ENCODE measurements around the gene RAI1.
A peak's percentile ranks its signal among the peaks of the same experiment; 100 is the strongest.

The RAI1 gene

DNA sequence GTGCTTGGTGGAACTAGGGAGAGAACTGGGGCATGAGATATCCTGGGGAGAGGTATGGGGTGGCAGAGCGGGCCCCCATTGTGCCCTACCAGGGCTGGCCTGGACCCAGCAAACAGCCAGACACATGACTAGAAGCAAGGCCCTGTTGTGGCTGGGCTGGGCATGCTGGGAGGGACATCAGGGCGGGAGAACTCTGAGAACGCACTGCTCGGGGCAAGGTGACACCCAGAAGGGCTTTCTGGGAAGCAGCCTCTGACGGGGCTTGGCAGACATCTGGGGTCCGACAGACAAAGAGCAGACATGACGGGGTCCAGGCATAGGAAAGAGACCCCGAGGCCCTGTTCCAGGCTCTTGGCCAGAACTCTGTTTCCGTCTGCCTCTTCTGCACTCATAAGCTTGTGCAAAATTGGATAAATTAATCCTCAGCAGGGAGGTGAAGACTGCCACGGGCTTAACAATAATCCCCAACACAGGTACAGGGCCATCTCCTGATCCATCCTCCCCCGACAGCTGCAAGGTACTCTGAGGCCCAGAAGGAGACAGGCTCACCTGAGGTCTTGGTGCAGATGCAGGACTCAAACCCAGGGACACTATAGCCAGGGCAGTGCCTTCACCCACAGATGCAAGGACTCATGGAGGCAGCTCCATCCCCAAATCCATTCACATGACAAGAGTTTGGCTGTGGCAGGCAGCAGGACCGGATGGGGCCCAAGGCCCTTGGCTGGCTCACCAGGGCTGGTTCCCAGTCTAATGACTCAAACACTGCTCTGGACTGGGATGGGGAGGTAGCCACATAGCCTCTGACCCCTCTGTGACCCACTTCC, 150.2 kb downstream of the RAI1 start:
- no peak for DNase-seq (ENCODE audit: low spot score)

DNA sequence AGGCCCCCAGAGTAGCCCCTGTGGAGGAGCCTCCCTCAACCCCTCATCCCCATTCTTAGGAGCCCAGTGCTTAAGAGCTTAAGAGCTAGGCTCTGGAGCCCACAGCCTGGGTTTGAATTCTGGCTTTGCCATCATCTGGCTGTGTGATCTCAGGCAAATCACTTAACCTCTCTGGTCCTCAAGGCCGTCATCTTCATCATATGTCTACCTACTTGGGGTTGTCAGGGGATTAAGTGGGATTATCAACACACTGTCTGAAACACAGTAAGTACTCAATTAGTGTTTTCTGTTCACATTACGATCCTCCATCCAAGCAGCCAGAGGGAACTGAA, 150.7 kb downstream of the RAI1 start:
- DNase-seq (ENCODE audit: low spot score): no peak

DNA sequence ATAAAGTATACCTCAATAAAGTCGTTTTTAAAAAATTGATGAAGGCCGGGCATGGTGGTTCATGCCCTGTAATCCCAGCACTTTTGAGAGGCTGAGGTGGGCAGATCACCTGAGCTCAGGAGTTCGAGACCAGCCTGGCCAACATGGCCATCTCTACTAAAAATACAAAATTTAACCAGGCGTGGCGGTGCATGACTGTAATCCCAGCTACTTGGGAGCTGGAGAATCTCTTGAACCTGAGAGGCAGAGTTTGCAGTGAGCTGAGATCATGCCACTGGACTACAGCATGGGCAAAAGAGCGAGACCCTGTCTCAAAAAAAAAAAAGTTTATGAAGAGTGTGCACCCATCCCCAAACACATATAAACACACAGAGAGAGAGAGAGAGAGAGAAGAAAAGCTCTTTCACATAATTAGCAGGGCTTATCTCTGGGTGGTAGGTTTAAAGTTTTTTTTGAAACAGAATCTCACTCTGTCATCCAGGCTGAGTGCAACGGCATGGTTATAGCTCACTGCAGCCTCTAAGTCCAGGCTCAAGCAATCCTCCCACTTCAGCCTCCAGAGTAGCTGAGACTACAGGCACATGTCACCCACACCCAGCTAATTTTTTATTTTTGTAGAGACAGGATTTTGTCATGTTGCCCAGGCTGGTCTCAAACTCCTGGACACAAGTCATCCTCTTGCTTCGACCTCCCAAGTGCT, 152.6 kb downstream of the RAI1 start:
- DNase-seq (ENCODE audit: low spot score): no peak

DNA sequence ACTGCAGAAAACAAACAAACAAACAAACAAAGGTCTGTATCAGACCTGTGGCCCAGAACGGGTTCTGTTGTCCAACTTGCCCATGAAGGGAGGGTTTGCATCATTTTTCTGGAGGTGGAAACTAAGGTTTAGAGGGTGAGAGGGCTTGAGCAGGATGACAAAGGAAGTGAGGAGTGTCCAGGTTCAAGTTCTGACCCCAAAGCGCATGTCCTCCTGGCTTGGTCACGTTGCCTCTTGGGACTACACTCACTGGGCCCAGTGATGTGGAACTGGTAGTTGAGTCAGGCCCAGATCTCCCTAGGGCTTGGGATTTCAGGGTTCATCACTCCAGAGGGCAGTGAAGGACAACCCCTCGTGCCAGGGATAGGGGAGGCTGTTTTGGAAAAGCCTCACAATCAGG, 153.7 kb downstream of the RAI1 start:
- no peak for DNase-seq (ENCODE audit: low spot score)

DNA sequence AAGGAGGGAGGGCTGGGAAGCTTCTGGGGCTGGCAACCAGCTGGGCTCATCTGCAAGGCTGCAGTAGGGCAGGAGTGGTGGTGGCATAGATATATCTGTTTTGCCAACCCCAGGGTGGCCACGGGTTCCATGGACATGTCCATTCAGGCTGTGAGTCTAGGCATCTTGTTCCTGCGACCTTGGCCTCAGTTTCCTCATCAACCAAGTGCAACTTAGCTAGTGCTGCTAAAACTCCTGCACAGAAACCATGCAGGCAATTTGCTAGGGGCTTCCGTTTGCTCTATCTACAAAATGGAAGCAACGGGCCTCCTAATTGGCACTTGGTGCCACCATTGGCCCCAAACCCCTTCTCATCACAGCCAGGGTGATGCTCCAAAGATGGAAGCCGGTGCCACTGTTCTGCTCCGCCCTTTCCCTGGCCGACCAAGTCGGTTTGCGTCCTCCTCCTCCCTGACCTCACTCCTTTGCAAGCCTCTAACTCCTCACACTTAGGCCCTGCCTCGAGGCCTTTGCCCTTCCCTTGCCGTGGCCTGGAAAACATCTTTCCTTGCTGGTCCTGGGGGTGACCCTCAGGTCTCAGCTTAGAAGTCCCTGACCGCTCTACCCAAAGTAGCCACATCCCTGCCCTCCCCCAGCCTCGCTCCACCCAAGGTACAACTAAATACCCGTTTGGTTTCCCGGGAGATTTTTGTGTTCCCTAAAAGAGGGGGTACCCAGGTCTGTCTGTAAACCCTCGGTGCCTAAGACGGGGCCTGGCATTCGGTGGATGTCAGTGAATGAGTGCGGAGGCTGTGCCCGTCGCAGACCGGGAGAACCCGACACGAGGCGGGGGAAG, 154.4 kb downstream of the RAI1 start:
- no peak for DNase-seq (ENCODE audit: low spot score)

DNA sequence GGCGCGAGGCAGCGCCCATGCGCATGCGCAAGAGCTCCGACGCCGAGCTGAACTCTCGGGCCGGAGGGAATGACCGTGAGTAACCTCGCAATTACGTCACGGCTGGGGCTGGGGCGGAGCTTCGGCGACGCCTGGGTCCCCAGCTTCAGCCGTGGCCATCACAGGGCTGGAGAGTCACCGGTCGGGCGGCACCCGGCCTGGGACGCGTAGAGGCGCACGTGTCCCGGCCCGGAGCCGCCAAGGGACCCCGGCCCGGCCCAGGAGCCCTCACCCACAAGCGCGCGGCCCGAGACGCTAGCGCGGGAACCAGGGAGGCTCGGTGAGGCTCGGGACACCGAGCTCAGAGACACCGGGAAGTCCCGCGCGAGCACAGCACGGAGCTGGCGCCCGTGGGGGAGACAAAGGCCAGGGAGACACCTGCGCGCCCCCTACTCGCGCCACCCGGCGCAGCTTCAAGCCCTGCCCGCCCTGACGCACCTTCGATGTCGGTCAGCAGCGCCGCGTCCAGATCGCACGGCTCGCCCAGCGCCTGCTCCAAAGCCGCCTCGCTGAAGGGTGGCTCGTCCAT, 155.1 kb downstream of the RAI1 start:
- DNase-seq (ENCODE audit: low spot score): peak; percentile 99

DNA sequence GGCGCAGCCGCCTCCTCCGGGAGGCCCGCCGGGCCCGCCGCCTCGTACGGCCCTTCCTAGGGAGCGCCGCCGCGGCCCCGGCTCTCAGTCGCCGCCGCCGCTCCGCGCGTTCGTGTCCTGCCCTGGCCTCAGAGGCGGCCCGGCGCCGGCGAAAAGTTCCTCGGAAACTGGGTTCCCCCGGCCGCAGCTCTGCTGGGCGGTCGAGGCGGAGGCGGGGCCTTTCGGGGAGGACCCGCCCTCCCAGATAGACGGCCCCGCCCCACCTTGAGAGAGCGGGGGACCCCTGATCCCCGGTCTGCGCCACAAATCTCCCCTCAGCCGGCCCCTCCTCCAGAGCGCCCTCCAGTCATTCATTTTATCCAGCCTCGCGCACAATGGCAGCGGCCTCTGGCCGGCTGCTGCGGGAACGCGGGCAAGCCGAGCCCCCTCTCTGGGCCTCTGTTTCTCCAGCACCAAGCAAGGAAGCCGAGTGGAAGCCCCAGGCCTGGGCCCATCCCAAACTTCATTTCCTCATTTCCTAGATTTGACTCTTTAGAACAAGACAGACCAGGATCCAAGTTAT, 155.6 kb downstream of the RAI1 start, which contains the start of gene SREBF1:
Gene SREBF1 (minus strand): TSS at position 169 of the 562 bp plus-strand sequence. CDS start 169 bp downstream, outside the sequence.
- DNase-seq (ENCODE audit: low spot score): peak; percentile 76

DNA sequence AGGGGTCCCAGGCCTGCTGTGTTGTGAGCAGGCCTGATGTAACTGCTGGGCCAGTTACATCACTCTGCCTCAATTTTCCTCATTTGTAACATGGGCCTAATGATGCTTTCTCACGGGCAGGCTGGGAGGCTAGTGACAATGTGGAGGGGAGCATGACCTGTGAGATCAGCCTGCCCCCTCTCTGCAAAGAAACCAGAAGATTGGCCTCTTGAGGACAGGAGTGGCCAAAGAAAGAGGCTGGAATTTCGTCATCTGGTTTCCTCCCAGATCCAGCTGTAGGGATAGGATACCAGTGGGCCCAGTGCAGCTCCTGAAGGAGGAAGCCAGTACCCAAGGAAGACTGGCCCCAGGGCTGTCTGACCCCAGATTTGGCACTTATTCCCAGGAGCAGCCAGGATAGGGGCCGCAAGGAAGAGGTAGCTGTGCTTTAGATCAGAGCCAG, 156.1 kb downstream of the RAI1 start:
- no peak for DNase-seq (ENCODE audit: low spot score)

DNA sequence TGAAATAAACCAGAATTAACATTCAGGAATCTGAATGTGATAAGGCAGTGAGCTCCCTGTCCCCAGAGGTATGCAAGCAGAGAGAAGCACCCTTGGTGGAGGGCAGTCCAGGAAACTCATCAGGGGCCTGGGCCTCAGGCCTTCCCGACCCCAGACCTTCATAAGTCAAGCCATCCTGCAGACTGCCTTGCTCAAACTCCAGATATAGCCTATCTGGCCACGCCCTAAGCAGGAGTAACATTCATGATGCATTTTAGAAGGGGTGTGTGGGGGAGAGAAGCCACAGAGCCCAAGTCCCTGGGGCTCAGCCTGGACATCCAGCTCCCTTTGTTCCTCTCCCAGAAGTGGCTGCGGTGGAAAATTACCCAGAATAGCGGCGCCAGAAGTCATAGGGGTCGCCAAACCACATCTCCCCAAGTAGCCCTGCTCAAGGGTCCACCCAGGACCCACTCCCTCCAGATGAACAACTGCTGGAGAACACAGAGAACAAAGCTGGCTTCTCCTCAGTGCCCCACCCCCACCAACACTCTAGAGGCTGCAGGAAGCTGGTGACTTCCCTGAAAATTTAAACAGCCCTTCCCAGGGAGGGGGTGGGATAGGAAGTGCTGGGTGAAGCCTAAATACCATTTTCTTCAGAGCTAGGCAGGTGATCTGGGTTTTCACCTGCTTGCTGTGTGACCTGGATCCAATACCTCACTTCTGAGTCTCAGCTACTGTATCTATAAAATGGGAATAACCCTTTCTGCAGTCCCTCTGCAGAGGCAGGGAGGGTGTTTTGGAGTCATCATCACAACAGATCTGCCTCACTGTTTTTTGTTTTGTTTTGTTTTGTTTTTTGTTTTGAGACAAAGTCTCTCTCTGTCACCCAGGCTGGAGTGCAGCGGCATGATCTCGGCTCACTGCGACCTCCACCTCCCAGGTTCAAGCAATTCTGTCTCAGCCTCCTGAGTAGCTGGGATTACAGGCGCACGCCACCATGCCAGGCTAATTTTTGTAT, 157.0 kb downstream of the RAI1 start:
- DNase-seq (ENCODE audit: low spot score): peak; percentile 72

DNA sequence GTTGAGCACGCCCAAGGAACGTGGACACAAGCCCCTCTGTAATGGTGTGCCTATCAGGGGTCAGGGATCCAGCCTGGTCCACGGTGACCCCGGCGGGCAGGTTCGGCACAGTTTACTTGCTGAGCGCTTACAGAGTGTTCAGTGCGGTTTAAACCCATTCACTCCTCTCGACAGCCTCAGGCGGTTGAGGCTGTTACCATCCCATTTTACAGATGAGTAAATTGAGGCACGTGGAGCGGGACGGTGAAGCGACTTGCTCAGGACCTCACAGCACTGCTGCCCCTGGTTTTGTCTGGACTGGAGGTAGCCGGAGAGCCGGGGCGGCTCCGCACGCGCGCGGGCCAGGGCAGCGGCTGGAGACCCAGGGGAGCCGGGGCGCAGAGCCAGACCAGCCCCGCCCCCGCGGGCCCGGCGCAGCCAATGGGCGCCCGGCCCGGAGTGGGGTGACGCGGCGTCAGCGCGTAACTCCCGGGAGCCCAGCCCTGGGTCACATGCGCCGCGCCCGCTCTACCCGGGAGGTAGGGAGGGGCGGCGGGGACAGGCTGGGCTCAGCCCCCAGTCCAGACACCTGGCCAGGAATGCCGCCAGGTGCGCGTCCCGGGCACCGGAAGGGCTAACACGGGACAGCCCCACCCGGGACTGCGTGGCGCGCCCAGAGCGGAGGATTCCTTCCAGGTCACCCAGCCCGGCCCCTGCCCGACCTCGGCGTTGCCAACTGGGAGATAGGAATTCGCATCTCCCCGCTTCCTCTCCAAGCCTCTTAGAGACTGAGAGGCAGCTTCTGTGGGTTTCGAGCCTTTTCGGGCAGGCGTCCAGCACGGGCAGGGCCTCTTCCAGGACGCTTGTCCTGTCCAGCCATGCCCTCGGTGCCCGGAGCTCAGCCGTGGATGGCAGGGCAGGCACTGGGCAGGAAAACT, 158.8 kb downstream of the RAI1 start:
- peak; percentile 90 for DNase-seq (ENCODE audit: low spot score)

DNA sequence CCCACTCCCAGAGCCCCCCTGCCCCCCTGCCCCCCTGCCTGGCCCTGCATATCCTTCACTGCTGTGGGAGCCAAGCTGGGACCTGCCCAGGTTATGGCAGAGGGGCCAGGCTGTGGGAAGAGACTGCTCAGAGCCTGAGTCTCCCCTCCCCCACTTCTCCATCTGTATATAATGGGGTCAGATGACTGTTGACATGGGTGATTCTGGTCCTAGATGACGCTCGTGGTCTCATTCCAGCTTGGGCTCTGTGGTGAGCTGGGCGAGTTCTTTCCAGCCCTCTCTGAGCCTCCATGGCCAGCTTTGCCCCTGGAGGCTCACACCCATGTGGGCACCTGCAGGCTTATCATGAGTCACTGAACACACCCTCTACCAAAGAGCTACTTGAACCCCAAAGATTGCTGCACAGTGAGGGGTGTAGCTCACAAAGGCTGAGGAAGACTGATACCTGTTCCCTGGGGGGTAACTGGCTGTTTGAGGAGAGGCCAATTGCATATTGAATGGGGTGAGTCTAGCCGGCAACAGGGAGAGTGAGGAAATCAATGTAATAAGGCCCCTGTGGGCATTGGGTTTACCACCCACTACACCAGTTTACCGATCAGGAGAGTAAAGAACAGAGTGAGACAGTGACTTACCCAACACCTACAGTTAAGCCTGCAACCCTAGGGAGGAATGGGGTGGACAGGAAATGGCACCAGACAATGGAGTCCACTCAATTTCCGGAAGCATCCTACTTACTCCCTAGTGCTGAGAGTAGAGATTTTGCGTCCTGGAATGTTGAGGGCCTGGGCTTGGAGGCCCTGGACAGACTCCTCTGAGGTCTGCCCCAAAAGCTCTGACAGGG, 159.7 kb downstream of the RAI1 start:
- DNase-seq (ENCODE audit: low spot score): peak; percentile 81

DNA sequence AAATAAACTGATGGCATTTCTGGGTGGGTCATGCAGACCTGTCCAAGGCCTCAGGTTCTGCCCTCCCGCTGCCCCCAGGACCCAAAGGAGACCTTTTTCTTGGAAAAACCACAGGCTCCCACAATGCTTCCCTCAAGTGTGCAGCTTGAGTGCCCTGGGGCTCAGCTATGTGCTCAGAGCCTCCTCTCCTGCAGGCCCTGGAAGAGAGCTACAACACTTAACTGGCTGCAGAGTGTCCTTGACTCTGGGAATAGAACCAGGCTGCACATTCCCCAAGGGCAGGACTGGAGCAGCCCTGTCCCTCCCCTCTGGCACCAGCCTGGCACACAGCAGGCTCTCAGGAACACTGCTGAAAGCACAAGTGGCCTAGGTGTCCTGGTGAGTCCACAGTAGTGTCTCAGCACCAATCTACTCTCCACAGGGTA, 160.4 kb downstream of the RAI1 start:
- DNase-seq (ENCODE audit: low spot score): no peak

DNA sequence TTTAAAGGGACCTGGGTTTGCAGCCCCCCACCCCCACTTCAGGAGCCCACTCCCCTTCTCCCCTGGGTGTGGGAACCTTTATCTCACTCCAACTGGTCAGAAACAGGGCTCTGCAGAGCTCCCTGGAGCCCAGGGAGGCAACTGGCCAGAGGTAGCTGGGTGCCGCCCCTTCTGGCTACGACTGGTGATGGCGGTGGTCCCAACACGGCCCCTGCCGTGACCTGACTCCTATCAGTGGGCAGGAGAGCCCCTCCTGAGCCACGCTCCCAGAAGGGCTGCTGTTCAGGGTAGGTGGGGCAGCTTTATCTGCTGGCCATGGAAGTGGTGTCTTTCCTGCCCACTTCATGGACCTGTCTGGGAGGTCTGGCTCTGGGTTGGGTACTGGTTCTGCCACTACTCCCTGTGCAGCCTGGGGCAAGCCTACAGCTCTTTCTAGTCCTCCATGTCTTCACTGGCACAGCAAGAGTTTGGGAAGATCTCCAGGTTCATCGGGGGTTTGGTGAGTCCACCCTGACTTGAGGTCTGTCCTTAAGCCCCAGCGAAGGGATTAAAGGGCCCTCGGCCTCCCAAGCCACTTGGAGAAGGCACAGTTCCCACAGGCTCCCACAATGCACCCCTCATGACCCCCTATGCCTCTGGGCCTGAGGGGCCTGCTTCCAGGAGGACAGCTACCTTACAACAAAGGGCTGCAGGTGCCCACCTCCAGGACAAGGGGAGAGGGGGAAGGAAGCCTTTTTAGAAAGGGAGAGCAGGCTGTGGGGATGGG, 161.0 kb downstream of the RAI1 start:
- no peak for DNase-seq (ENCODE audit: low spot score)

DNA sequence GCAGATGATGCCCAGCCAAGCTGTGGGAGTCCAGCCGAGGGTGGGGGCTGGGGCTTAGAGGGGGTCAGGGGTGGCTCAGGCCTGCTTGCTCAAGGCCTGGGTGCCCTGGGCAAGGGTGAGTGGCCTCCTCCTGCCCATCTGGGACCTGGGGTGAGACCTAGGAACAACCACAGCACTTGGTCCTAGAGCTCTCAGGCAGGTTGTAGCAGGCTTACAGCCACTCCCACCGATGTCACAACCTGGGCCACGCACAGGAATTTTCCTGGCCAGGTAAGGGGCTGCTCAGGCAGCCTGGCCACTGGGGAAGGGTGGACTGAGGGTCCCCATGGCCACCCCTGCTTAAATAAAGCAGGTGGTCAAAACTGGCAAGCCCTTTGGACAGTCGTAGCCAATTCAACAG, 161.8 kb downstream of the RAI1 start:
- no peak for DNase-seq (ENCODE audit: low spot score)

DNA sequence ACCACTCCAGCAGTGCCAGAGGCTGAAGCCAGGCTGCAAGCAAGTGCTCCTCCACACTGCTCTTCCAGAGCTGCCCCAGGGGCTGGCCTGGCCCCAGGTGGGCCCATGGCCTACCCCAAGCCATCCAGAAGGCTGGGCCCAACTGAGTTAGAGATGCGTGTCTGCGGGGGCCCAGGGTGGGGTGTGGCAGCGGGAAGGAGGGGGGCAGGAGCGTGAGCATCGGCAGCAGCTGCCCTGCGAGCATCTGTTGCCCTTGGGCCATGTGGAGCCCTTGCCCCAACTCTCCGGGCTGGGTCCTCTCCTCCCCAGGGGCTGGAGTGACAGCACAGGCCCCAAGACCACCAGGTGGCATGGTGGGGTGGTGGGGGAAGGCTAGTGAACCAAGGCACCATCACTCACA, 162.8 kb downstream of the RAI1 start:
- no peak for DNase-seq (ENCODE audit: low spot score)

DNA sequence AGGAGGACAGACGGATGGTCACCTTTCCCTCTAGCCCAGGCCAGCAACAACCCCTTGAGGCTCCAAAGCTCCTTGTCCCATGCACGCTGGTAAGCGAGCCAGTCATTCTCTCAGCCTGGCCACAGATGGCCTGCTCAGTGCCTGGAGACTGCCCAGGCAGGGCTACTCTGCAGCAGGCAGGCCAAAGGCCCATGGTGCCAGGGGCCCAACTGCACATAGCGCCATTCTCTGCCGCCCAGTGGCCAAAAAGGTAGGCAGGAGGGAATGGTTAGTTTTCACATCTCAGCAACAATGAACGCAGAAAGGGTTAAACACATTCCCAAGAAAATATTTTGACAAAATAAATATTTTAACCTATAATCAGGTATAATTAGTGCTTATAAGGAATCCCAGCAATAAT, 163.2 kb downstream of the RAI1 start:
- peak; percentile 74 for DNase-seq (ENCODE audit: low spot score)

DNA sequence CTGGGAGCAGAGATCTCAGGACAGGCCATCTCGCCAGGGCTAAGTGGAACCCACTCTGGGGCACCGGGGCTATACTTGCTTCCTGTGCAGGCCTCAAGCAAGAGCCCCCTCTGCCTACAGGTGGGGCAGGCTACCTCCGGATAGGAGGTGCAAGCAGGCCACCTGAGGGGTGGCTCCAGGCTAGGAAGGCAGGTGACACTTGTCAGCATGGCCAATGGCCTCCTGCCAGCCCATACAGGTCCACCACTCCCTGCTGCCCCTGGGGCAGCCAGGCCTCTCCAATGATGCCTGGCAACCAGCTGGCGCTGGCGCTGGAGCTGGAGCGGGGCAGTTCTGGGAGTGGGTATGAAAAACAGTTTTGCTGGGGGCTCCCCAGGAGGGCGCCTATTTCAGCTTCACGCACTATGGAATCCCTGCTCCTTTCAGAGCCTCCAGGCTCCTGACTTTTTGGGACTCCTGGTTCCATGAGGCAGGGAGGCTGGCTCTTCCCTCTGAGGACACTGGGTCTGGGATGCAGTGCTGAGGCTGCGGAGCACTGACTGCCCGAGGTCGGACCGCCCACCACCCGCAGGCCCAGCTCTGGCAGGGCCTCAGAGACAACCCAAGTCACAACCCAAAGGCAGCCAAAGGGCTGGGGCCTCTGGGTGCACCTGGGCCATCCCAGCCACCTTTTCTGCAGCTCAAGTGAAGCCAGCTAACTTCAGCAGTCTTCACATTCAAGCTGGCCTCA, 164.0 kb downstream of the RAI1 start:
- no peak for DNase-seq (ENCODE audit: low spot score)
